GM19324 (cell line): Measurements from ENCODE around the gene ERBB4.
"Not testable (repeated sequence)": the region's sequence is repeated elsewhere in the genome, so short reads cannot be mapped to it uniquely, and the experiment has no call there.

ENCODE experiments used
- ATAC-seq: cut with Tn5 transposase; IDR thresholded peaks from one replicate; pipeline ENCODE4 v1.9.1; 2021; ENCODE audit warnings: mild to moderate bottlenecking, moderate library complexity; ENCODE audit not compliant: unreplicated experiment, low FRiP score

The ERBB4 gene

DNA sequence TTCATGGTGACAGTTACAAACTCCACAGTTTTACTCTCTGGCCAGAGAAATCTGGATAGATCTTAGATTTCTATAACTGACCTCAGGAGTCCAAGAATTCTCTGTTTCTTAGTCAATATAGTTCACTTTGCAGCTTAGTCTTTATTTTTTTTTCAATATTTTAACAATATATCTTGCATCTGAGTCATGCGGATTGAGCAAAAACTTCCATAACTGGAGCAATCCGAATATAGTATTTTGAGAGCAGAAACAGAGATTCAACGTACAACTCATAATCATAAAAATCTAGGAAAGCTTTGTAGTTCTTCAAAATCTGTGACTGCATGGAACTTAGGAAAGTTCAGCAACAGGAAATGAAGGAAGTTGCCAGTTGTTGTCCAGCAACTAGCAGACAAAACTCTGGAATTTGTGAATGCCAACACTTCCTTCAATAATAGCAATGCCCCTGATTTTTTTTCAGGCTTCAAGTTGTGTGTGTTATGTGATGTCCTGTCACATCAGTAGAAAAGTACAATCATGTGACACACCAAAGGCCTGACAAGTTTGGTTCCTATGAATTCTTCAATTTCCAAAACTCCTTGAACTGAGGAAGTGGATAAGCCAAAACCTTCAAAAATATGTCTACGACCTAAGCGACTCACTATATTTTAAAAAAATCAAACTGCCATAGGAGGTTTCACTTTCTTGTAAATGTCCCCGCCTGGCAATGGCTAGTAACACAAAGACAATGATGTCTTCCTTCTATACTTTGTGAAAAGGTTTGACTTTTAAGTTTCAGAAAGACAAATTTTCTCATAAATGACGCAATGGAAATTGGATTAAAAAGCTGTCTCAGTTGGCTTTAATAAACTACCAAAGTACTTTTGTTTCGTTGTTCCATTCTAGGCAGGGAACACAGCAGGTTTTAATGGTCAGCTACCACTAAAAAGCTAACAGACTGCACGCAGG, 510.6 kb downstream of the ERBB4 start:
- ATAC-seq, result no peak

DNA sequence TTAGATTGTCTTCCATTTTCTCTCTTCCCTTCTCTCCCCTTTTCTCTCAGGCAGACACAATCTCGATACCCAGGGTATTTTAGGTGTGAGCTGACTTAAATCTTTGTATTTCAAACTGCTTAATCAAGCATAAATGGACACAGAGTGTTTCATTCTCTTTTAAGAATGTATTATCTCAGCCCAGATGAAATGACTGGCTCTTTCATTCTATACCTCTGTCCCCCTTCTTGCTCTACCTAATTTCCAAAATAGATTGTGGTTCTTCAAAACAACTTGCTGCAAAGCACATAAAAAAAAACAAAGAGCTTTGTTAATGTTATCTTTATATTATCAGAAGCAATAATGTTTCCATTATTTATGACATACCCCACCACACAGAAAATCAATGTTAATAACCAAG, 514.6 kb downstream of the ERBB4 start:
- no peak for ATAC-seq

DNA sequence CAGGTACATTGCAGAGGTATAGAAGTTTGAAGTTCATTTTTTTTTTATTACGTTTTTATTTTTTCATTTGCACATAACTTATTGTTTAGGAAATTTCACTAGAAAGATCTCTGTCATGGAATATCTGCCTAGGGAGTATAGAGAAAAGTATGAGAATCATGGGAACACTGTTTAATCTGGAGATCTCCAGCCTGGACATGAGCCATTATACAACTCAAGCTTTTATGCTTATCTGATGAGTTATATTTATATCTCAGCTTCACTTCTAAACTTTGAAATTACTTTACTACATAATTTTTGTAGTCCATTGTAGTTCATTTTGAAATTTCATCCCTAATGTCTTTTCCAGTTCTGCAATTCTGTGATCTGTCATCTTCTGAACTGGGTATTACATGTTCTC, 515.6 kb downstream of the ERBB4 start:
- ATAC-seq, result no peak

DNA sequence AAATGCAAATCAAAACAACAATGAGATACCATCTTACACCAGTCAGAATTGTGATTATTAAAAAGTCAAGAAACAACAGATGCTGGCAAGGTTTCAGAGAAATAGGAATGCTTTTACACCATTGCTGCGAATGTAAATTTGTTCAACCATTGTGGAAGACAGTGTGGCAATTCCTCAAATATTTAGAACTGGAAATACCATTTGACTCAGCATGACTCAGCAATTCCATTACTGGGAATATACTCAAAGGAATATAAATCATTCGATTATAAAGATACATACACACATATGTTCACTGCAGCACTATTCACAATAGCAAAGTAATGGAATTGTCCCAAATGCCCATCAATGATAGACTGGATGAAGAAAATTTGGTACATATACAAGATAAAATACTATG, 516.7 kb downstream of the ERBB4 start:
- no peak for ATAC-seq

GRCh38 chr2:212015588-212015987, 523.0 kb downstream of the ERBB4 start:
- ATAC-seq, result no peak

GRCh38 chr2:212013626-212014025, 525.0 kb downstream of the ERBB4 start:
- ATAC-seq, result no peak

GRCh38 chr2:212010305-212010704, 528.3 kb downstream of the ERBB4 start:
- not testable (repeated sequence) for ATAC-seq

DNA sequence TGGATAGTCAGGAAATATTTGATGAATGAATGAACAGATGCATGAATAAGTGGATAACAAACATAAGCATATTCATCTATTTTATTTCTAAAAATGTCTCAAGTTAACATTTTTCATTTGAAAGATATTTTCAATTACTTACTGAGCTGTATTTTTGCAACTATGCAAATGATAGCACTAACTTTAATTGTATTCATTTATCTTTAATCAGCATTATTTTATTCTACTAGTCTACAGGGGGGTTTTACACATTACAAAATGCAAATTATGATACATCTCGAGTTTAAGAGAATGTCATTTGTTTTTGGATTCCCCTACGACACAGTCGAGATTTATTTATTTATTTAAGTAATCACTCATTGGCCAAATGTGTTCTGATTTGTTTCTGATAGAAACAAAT, 530.6 kb downstream of the ERBB4 start:
- ATAC-seq, result no peak

GRCh38 chr2:212005085-212005671, 533.4 kb downstream of the ERBB4 start:
- ATAC-seq, result peak; percentile 74

- no peak for ATAC-seq
These were observed 537.3 kb downstream of the ERBB4 start for GRCh38 chr2:212001325-212001724.

DNA sequence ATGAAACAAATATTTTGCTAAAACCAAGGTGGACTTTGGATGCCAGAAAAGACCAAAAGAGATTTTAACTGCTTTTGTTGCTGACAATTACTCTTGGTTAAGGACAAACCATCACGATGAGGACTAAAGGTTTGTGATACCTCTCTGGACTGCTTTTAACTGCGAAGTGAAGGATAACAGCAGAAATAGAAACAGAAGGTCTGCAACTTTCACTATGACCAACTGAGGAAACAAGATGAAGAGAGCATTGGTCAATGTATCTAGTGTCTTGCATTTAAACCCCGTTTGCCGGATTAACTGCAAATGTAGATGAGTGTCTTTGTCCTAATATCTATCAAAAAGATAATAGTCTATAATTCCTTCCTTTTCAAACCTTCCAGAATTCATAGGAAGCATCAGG, 541.7 kb downstream of the ERBB4 start:
- ATAC-seq, result no peak

DNA sequence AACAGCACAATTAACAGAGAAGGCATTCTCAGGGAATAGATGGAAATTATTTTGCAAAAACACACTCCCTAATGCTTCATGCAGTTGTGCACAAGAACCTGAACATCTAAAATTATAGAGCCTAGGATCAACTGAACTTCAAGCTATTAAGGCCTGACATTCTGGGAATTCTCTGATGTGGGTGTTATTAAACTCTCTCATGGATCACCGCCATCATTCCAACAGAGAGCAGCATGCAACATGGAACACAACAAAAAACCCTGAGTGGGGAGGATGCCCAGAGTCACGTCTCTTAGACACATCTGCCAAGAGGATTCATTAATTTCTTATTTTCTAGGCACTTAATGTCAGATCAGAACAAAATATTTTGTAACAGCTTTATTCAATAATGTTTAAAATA, 543.8 kb downstream of the ERBB4 start:
- no peak for ATAC-seq

- ATAC-seq, result no peak
These were observed 548.3 kb downstream of the ERBB4 start for GRCh38 chr2:211990335-211990734.

- no peak for ATAC-seq
These were observed 552.3 kb downstream of the ERBB4 start for GRCh38 chr2:211986313-211986712.

DNA sequence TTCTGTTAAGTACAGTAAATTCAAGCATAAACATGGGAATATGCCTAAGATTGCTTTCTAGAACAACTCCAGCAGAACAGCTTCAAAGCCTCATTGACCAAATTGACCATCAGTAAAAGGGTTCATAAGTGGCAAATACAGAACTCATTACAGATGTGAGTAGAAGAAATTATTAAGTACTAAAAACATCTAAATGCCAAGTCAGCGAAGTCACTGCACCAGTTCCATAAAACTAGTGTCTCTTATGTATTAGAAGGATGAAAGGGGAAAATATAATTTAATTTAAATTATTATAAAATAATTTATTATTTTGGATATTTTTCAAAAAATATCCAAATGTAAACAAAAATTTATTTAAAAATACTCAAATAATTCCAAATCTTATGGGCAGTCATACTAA, 553.2 kb downstream of the ERBB4 start:
- no peak for ATAC-seq

DNA sequence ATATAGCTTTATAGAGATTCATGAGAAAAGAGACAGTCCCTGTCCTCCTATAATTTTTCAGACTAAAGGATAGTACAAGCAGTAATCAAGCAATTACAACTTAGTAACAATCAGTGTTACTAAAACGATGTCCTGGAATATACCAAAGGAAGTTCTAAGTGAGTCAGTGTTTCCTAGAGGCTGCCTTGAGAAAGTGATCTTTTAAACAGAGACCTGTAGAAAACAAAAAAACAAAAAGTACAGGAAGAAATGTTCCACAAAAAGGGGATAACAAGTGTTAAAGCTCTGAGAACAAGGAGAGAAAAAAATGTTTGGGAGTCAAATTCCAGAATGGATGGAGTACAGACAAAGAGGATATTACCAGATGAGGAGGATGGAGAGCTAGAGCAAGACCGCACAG, 556.4 kb downstream of the ERBB4 start:
- no peak for ATAC-seq

- ATAC-seq, result no peak
These were observed 557.2 kb downstream of the ERBB4 start for GRCh38 chr2:211981451-211981850.

- no peak for ATAC-seq
These were observed 562.5 kb downstream of the ERBB4 start for GRCh38 chr2:211976076-211976475.

GRCh38 chr2:211967234-211967633, 571.4 kb downstream of the ERBB4 start:
- no peak for ATAC-seq

GRCh38 chr2:211963969-211964368, 574.6 kb downstream of the ERBB4 start:
- ATAC-seq, result no peak

DNA sequence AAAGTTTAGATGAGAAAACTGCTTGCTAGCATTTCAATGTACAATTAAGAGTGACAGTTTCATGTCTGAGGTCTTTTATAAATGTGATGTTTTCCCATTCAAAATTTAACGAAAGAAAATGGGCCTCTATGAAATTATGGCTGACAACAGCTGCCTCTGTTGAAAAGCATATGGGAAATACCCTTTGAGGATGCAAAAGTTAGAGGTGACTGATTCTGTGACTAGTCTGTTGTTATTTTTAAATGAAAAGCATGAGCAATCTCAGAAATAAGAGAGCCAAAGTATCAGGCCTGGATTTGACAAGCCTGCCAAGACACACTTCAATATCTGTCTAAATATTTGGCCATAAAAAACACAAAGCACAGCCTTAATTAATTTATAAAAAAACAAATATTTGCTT, 580.8 kb downstream of the ERBB4 start:
- no peak for ATAC-seq

DNA sequence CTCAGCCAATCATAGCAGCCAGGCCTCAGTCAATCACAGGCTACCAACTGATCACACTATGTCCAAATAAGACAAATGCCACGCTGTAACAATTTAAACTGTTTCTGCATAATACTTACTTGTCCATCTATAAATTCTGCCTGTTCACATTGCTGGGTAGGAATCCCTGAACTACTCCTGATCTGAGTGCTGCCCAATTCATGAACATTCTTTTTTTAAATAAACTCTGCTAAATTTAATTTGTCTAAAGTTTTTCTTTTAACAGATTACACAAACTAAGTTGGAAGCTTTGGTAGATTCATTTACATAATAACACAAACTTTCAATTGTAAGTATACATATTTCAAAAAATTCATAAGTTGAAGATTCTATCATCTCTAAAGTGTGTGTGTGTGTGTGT, 583.0 kb downstream of the ERBB4 start:
- no peak for ATAC-seq
